Frontal cortex (tissue), 4 donors: ENCODE results near the gene ACSL4. TPM values are rescaled to one million over a fixed set of nuclear protein-coding genes. Genes with fewer than 3 reads are reported as not detected.

Experiments
- DNase-seq, 2 donors: peaks; one replicate each; pipeline ENCODE4 v3.0.0; 2012; ENCODE audit warnings: low spot score in 2 of 2
- FAIRE-seq: peaks from 2 replicates; lab custom pipeline; 2012; peaks lifted over from hg19 to GRCh38; lab: Jason Lieb, UNC
- small RNA-seq: library from RNA; depleted of rRNA; stranded (forward); fragments of <200 nt; gene quantifications from one replicate; pipeline ENCODE3, GENCODE V24; 2014
- total RNA-seq: library from RNA; depleted of rRNA; stranded (reverse); fragments of >200 nt; gene quantifications from one replicate; pipeline ENCODE4 v1.2.3, GENCODE V29; 2014
- donor health status: control.
- donor health status: control.
- donor health status: control.

The ACSL4 gene
- total RNA-seq, 1 donor from 2014 or later = 205 TPM

- DNase-seq (no peak), FAIRE-seq (no peak)
Observed at GRCh38 chrX:109624641-109625616, 108.1 kb downstream of the ACSL4 start, which contains the start of gene KCNE5. TSS of gene KCNE5 (minus strand) at chrX:109625172. CDS start at chrX:109625020, 152 bp downstream.

GRCh38 chrX:109623997-109624396, 109.1 kb downstream of the ACSL4 start:
- no peak for FAIRE-seq
- DNase-seq = no peak

GRCh38 chrX:109622270-109622669, 110.8 kb downstream of the ACSL4 start:
- no peak for FAIRE-seq
- DNase-seq = no peak

DNA sequence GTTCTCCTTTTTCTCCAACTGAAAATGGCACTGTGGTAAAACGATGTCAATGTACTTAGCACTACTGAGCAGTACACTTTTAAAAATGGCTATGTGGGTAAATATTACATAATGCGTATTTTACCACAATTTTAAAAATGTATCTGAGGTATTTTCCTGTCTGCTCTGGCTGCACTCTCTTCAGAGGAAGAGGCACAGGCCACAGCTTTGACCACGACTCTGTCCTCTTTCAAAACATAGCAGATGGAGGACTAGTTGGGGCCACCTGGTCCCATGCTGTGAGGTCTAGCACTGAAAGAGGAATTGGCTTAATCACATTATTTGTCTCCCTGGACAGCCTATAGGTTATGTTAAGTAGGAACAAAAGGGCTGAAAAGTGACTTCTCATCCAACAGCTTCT, 113.3 kb downstream of the ACSL4 start:
- no peak for FAIRE-seq
- no peak for DNase-seq

DNA sequence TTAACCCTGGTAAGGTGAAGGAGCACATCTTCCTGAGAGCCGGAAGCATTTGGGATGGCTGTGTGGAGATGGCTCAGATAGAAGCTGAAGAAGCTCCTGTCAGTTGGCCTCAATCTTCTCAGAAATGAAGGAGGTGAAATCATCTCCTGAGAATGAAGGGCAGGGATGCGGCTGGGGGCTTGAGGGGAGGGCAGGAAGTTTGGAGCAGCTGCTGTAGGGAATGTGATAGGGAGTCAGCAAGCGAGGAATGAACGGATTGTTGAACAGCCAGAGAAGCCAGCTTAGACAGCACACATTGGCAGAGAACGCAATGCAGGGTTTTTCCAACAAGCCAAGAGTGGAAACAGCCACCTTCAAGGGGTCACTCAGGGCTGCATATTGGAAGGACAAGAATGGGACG, 118.1 kb downstream of the ACSL4 start:
- FAIRE-seq (no peak), DNase-seq (no peak)

DNA sequence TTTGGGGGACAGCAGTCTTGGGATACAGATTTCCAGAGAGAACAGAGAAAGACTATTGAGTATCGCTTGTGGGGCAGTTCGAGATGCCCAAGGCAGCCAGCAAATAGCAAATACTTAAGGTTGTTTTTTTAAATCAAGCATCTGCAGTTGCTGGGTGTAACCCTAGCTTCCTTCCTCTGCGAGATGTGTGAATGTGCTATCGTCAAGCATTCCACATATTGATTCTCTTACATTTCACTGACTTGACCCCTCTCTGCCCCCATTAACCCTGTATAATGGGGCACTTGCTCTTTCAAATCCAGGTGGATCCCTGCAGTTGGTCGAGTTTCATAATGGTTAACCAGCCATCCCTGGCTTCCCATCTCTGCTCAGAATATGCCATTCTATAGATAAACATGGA, 131.6 kb downstream of the ACSL4 start:
- FAIRE-seq (no peak), DNase-seq (no peak)

- FAIRE-seq = no peak
- no peak for DNase-seq
Observed at GRCh38 chrX:109600237-109600651, 132.8 kb downstream of the ACSL4 start.

DNA sequence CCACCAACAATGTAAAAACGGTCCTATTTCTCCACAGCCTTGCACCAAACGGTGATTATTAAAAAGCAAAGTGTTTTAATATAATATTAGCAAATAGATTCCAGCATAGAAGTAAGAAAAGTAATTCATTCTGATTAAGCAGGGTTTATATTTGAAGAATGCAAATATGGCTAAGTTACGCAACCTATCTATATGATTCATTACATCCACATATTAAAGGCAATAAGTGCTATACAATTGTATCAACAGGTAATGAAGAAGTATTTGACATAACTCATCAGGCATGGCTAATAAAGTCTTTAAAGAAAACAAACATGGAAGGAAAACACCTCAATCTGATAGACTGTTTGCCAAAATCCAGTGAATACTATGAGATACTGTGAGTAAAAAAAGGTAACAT, 137.0 kb downstream of the ACSL4 start:
- no peak for FAIRE-seq
- DNase-seq = no peak

Small RNAs within 50 kb of the gene (small RNA-seq; reads per million reads assigned to genes)
- gene AL118496.2 = not detected
- not detected for gene RF00019

Other genes starting within 250 kb of the ACSL4 start
- 11.0 TPM for gene NXT2, start 196.4 kb downstream of the ACSL4 start, total RNA-seq
- 1.2 TPM for gene KCNE5, start 108.1 kb downstream of the ACSL4 start, total RNA-seq